ENCODE results near the gene GPRASP3.

DNA sequence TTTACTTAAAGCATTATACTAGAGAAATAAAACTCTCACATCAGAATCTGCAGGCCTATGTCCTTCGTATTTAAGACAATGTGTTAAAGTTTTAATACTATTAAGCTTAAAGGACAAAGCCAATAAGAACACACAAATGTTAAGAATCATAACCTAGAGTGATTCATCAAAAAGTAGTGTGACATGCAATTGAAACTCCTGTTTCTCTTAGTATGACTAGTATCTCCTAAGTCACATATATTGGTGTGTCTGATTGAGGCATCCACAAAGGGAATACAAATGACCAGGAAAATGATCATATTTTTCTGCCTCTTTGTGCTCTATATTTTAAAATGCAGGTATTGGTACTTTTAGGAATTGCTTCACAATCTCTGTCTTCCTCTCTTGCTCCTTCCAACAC lies 23.8 kb downstream of the GPRASP3 start:
- TF ChIP-seq, protein P1, sequence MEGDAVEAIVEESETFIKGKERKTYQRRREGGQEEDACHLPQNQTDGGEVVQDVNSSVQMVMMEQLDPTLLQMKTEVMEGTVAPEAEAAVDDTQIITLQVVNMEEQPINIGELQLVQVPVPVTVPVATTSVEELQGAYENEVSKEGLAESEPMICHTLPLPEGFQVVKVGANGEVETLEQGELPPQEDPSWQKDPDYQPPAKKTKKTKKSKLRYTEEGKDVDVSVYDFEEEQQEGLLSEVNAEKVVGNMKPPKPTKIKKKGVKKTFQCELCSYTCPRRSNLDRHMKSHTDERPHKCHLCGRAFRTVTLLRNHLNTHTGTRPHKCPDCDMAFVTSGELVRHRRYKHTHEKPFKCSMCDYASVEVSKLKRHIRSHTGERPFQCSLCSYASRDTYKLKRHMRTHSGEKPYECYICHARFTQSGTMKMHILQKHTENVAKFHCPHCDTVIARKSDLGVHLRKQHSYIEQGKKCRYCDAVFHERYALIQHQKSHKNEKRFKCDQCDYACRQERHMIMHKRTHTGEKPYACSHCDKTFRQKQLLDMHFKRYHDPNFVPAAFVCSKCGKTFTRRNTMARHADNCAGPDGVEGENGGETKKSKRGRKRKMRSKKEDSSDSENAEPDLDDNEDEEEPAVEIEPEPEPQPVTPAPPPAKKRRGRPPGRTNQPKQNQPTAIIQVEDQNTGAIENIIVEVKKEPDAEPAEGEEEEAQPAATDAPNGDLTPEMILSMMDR (IDR thresholded peaks at IDR 0.05), result no peak
- no peak for TF ChIP-seq POLR2A (IDR thresholded peaks at IDR 0.05)
- TF ChIP-seq POLR2AphosphoS5 (IDR thresholded peaks at IDR 0.05), result no peak
